ENCODE measurements around the gene CSTB. TPM values are rescaled to one million over a fixed set of nuclear protein-coding genes. Genes with fewer than 3 reads are reported as not detected.

The CSTB gene
- total and polyA plus RNA-seq, 2 of the 8 experiments (the other 6 are each of a cell fraction or from before 2014, with no cell fraction given) = 53.8 to 64.1 TPM

GRCh38 chr21:43767498-43767983 lies 8.6 kb downstream of the CSTB start:
- FAIRE-seq (no peak), DNase-seq (ENCODE audit: low read depth in 1 of 2, low spot score in 2 of 2) (no peak)
- no peaks in the 10 kb centered on the region for H3K27me3 ChIP-seq (replicated peaks in 1 of 4; ENCODE audit: control insufficient read depth in 3 of 4, extremely low read depth in 1 of 4, insufficient read depth in 3 of 4, low read length in 3 of 4)
- H3K4ac ChIP-seq (replicated peaks; ENCODE audit: insufficient read length, low read depth, low read length) = peak overlapping the region; percentile 99
- H2BK20ac ChIP-seq (ENCODE audit: low read length) = peak overlapping the region; percentile 82; the same call in 1 of the 2 replicates
- no peak overlapping the region for H3K4me2 ChIP-seq (ENCODE audit: insufficient read depth in 1 of 2, low read depth in 2 of 2, low read length in 2 of 2)
- H3K27ac ChIP-seq (ENCODE audit: low read depth, low read length) = peak overlapping the region; percentile 4; the same call in 1 of the 2 replicates
- H3K56ac ChIP-seq (replicated peaks; ENCODE audit: insufficient read length, low read depth, low read length) = no peak overlapping the region
- H3K4me3 ChIP-seq (ENCODE audit: extremely low read depth in 1 of 4, insufficient read depth in 2 of 4, low read depth in 3 of 4, low read length in 4 of 4) = no peak overlapping the region
- H2AFZ ChIP-seq (ENCODE audit: low read length) = no peak overlapping the region
- H4K5ac ChIP-seq (ENCODE audit: insufficient read length, low read depth, low read length) = no peak overlapping the region
- peak overlapping the region; percentile 98 for H4K91ac ChIP-seq (replicated peaks; ENCODE audit: insufficient read length, low read length)
- H3K9ac ChIP-seq (replicated peaks in 1 of 4; ENCODE audit: extremely low read depth in 1 of 4, low read depth in 3 of 4, low read length in 3 of 4) = peak overlapping the region in 1 of 4 experiments; percentile 52; a peak in 2 of 7 replicates
- ChIA-PET CTCF (ENCODE audit: partially characterized antibody) (interaction anchor here (1.4 to 2.1 kb wide), 2 partner anchors 16 to 39 kb away, joined by 3 to 8 read pairs; no protein-coding TSS in a partner anchor), POLR2A (ENCODE audit: partially characterized antibody) (interaction anchor here (1.0 to 2.1 kb wide), 4 partner anchors 8 to 40 kb away, joined by 3 to 7 read pairs (median 6); no protein-coding TSS in a partner anchor)
- H4K20me1 ChIP-seq (replicated peaks in 1 of 2; ENCODE audit: control insufficient read depth in 1 of 2, insufficient read depth in 2 of 2, low read length in 2 of 2) = peaks cover 0 to 3% of the 10 kb centered on the region in 2 experiments
- no peak overlapping the region for H3K14ac ChIP-seq (ENCODE audit: insufficient read length)
- H4K8ac ChIP-seq (ENCODE audit: extremely low read depth, insufficient read depth, low read length) = peak overlapping the region; percentile 69
- peak overlapping the region; percentile 98; the same call in 1 of the 2 replicates for H2BK12ac ChIP-seq (ENCODE audit: low read depth, low read length)
- peak overlapping the region; percentile 98; the same call in 1 of the 2 replicates for H2BK15ac ChIP-seq (ENCODE audit: low read length)
- no peaks in the 10 kb centered on the region for H3K9me3 ChIP-seq (ENCODE audit: insufficient read depth in 2 of 2, low read depth in 1 of 2, low read length in 1 of 2)
- H3K18ac ChIP-seq (ENCODE audit: extremely low read depth, low read length) = peak overlapping the region; percentile 36; the same call in 1 of the 2 replicates
- WGBS, 2 experiments (ENCODE audit: extremely low coverage in 1 of 2, insufficient coverage in 1 of 2, insufficient read length in 1 of 2, insufficient replicate concordance in 2 of 2, low coverage in 1 of 2, low lambda C conversion rate in 2 of 2, missing lambda C conversion rate in 1 of 2) = 95% methylated on average over 14 of the region's 15 CpGs; no CpG with 5 or more reads in 1 of the 2 experiments
- H2AK5ac ChIP-seq (ENCODE audit: low read depth, low read length) = peak overlapping the region; percentile 76
- H3K23me2 ChIP-seq (ENCODE audit: low read depth, low read length) = no peaks in the 10 kb centered on the region
- H2BK5ac ChIP-seq (ENCODE audit: low read depth, low read length) = peak overlapping the region; percentile 87
- H3K79me1 ChIP-seq (ENCODE audit: low read depth, low read length) = no peaks in the 10 kb centered on the region
- TF ChIP-seq CTBP2 (IDR thresholded peaks at IDR 0.05; ENCODE audit: borderline replicate concordance, insufficient read depth, insufficient read length, low read length) = no peak
- no peak for TF ChIP-seq SIX5 (IDR thresholded peaks at IDR 0.05; ENCODE audit: low read depth, low read length)
- TF ChIP-seq BACH1 (IDR thresholded peaks at IDR 0.05; ENCODE audit: low read length) = no peak
- TF ChIP-seq HDAC2 (IDR thresholded peaks at IDR 0.05; ENCODE audit: borderline replicate concordance in 1 of 2, low read depth in 2 of 2, low read length in 2 of 2) = no peak
- no peak for TF ChIP-seq CREB1 (IDR thresholded peaks at IDR 0.05)
- no peaks in the 10 kb centered on the region for H3K36me3 ChIP-seq (ENCODE audit: control insufficient read depth in 2 of 4, insufficient read depth in 4 of 4, low read length in 3 of 4)
- no peak overlapping the region for H3K23ac ChIP-seq (ENCODE audit: insufficient read length)
- H3K4me1 ChIP-seq (replicated peaks in 1 of 4; ENCODE audit: control insufficient read depth in 3 of 4, insufficient read depth in 4 of 4, low read length in 3 of 4) = peaks cover 0 to 21% (median 14%) of the 10 kb centered on the region in 4 experiments; a peak in 6 of 7 replicates
- no peaks in the 10 kb centered on the region for H3K79me2 ChIP-seq (ENCODE audit: control insufficient read depth in 1 of 2, insufficient read depth in 2 of 2, low read length in 2 of 2)
- peak overlapping the region; percentile 12 for H2BK120ac ChIP-seq (replicated peaks; ENCODE audit: low read depth, low read length)
